Measurements from ENCODE around the gene SS18L1. TPM values are rescaled to one million over a fixed set of nuclear protein-coding genes. Genes with fewer than 3 reads are reported as not detected.

The SS18L1 gene
- total RNA-seq, 1 experiment from 2014 or later, result 34.1 TPM

DNA sequence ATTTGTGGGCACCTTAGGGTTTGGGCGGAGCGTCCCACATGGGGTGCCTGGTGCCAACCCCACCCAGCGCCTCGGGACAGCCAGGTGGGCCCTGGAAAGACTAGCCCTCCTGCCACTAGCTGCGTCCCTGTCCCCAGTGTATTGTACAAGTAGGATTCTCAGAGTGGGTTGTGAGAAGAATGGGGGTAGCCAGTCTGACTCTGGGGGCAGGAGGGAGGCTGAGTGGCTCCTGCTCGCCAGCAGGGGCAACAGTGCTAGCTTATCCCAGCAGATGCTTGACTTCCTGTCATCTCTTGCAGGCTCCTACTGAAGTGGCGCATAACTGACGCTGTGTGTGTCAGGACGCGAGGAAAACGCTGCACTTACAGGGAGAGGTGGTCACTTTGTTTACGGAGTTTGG, 9.7 kb upstream of the SS18L1 start:
- CTCF ChIA-PET, result interaction anchor here (0.6 to 1.5 kb wide), 3 partner anchors 23 to 123 kb away, joined by 3 to 8 read pairs (median 4); no protein-coding TSS in a partner anchor
- H3K27ac Mint-ChIP-seq, result peak overlapping the region; percentile 84
- H3K4me1 Mint-ChIP-seq, result no peaks in the 10 kb centered on the region
- no peaks in the 10 kb centered on the region for H3K27me3 Mint-ChIP-seq (ENCODE audit: low read depth)
- H3K36me3 Mint-ChIP-seq, result peaks cover 80% of the 10 kb centered on the region
- TF ChIP-seq CREM (CRISPR knock-in tag; IDR thresholded peaks at IDR 0.05) (no peak), HMGXB4 (CRISPR knock-in tag; IDR thresholded peaks at IDR 0.05) (no peak), NR3C1 (CRISPR knock-in tag; conservative IDR thresholded peaks at IDR 0.05; ENCODE audit: low read depth) (no peak), ATF1 (CRISPR knock-in tag; IDR thresholded peaks at IDR 0.05) (no peak), TEAD4 (CRISPR knock-in tag; IDR thresholded peaks at IDR 0.05) (no peak), RORB (CRISPR knock-in tag; IDR thresholded peaks at IDR 0.05) (no peak)
- TF ChIP-seq, protein P1, sequence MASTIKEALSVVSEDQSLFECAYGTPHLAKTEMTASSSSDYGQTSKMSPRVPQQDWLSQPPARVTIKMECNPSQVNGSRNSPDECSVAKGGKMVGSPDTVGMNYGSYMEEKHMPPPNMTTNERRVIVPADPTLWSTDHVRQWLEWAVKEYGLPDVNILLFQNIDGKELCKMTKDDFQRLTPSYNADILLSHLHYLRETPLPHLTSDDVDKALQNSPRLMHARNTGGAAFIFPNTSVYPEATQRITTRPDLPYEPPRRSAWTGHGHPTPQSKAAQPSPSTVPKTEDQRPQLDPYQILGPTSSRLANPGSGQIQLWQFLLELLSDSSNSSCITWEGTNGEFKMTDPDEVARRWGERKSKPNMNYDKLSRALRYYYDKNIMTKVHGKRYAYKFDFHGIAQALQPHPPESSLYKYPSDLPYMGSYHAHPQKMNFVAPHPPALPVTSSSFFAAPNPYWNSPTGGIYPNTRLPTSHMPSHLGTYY (CRISPR knock-in tag; IDR thresholded peaks at IDR 0.05), result no peak
- TF ChIP-seq, protein P2, sequence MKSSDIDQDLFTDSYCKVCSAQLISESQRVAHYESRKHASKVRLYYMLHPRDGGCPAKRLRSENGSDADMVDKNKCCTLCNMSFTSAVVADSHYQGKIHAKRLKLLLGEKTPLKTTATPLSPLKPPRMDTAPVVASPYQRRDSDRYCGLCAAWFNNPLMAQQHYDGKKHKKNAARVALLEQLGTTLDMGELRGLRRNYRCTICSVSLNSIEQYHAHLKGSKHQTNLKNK (CRISPR knock-in tag; IDR thresholded peaks at IDR 0.05), result no peak
- H3K4me3 Mint-ChIP-seq, result no peak overlapping the region
- H3K9me3 Mint-ChIP-seq, result no peaks in the 10 kb centered on the region
- POLR2A ChIA-PET, result no interaction called here
- DNase-seq (ENCODE audit: low spot score) (no peak), ATAC-seq (peak; percentile 55)

- ChIA-PET CTCF (interaction anchor here (0.6 to 2.4 kb wide), 4 partner anchors 22 to 124 kb away, joined by 3 to 21 read pairs (median 4); no protein-coding TSS in a partner anchor), POLR2A (no interaction called here)
- DNase-seq (ENCODE audit: low spot score) (no peak), ATAC-seq (no peak)
- H3K9me3 Mint-ChIP-seq, result no peaks in the 10 kb centered on the region
- no peaks in the 10 kb centered on the region for H3K4me1 Mint-ChIP-seq
- peaks cover 82% of the 10 kb centered on the region for H3K36me3 Mint-ChIP-seq
- no peak overlapping the region for H3K4me3 Mint-ChIP-seq
- H3K27ac Mint-ChIP-seq, result no peak overlapping the region
- no peaks in the 10 kb centered on the region for H3K27me3 Mint-ChIP-seq (ENCODE audit: low read depth)
- TF ChIP-seq GTF2I (CRISPR knock-in tag; conservative IDR thresholded peaks at IDR 0.05), result no peak
- peak; percentile 50; the same call in 1 of the 2 replicates for TF ChIP-seq GABPB1 (CRISPR knock-in tag; IDR thresholded peaks at IDR 0.05)
- TF ChIP-seq ZNF416 (CRISPR knock-in tag; IDR thresholded peaks at IDR 0.05), result peak; percentile 29; the same call in 1 of the 2 replicates
- TF ChIP-seq ARID4B (CRISPR knock-in tag; IDR thresholded peaks at IDR 0.05; ENCODE audit: borderline replicate concordance), result no peak
- 0 out of 2 replicates have a peak, but pooled peaks have one; percentile 56 for TF ChIP-seq EMX1 (CRISPR knock-in tag; IDR thresholded peaks at IDR 0.05)
These were observed 8.8 kb upstream of the SS18L1 start for GRCh38 chr20:62134735-62135231.

- ATAC-seq (no peak), DNase-seq (ENCODE audit: low spot score) (no peak)
- Mint-ChIP-seq H3K36me3 (peaks cover 83% of the 10 kb centered on the region), H3K27ac (no peak overlapping the region), H3K27me3 (ENCODE audit: low read depth) (no peaks in the 10 kb centered on the region), H3K4me1 (no peaks in the 10 kb centered on the region), H3K9me3 (no peaks in the 10 kb centered on the region), H3K4me3 (no peak overlapping the region)
- ChIA-PET POLR2A (interaction anchor here (1.3 kb wide), 1 partner anchor 14 kb away, joined by 3 read pairs; no protein-coding TSS in a partner anchor), CTCF (interaction anchor here (1.0 to 2.4 kb wide), 4 partner anchors 21 to 125 kb away, joined by 3 to 21 read pairs (median 6); no protein-coding TSS in a partner anchor)
- TF ChIP-seq GTF2I (CRISPR knock-in tag; conservative IDR thresholded peaks at IDR 0.05) (no peak), TP53 (CRISPR knock-in tag; IDR thresholded peaks at IDR 0.05) (no peak), SMAD4 (CRISPR knock-in tag; IDR thresholded peaks at IDR 0.05) (no peak), FOXJ3 (CRISPR knock-in tag; IDR thresholded peaks at IDR 0.05; ENCODE audit: borderline replicate concordance) (no peak), SP1 (CRISPR knock-in tag; conservative IDR thresholded peaks at IDR 0.05) (no peak)
- TF ChIP-seq, protein P3, sequence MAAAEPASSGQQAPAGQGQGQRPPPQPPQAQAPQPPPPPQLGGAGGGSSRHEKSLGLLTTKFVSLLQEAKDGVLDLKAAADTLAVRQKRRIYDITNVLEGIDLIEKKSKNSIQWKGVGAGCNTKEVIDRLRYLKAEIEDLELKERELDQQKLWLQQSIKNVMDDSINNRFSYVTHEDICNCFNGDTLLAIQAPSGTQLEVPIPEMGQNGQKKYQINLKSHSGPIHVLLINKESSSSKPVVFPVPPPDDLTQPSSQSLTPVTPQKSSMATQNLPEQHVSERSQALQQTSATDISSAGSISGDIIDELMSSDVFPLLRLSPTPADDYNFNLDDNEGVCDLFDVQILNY (CRISPR knock-in tag; IDR thresholded peaks at IDR 0.05), result no peak
- TF ChIP-seq, protein P4, sequence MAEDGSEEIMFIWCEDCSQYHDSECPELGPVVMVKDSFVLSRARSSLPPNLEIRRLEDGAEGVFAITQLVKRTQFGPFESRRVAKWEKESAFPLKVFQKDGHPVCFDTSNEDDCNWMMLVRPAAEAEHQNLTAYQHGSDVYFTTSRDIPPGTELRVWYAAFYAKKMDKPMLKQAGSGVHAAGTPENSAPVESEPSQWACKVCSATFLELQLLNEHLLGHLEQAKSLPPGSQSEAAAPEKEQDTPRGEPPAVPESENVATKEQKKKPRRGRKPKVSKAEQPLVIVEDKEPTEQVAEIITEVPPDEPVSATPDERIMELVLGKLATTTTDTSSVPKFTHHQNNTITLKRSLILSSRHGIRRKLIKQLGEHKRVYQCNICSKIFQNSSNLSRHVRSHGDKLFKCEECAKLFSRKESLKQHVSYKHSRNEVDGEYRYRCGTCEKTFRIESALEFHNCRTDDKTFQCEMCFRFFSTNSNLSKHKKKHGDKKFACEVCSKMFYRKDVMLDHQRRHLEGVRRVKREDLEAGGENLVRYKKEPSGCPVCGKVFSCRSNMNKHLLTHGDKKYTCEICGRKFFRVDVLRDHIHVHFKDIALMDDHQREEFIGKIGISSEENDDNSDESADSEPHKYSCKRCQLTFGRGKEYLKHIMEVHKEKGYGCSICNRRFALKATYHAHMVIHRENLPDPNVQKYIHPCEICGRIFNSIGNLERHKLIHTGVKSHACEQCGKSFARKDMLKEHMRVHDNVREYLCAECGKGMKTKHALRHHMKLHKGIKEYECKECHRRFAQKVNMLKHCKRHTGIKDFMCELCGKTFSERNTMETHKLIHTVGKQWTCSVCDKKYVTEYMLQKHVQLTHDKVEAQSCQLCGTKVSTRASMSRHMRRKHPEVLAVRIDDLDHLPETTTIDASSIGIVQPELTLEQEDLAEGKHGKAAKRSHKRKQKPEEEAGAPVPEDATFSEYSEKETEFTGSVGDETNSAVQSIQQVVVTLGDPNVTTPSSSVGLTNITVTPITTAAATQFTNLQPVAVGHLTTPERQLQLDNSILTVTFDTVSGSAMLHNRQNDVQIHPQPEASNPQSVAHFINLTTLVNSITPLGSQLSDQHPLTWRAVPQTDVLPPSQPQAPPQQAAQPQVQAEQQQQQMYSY (CRISPR knock-in tag; IDR thresholded peaks at IDR 0.05), result no peak
These were observed 7.8 kb upstream of the SS18L1 start for GRCh38 chr20:62135573-62136266.

Data from WTC11 (cell line).